ENCODE results near the gene C7orf33. TPM values are rescaled to one million over a fixed set of nuclear protein-coding genes. Genes with fewer than 3 reads are reported as not detected.
"Not testable (repeated sequence)": the region's sequence is repeated elsewhere in the genome, so short reads cannot be mapped to it uniquely, and the experiment has no call there.

Gene C7orf33
- total RNA-seq, 2 donors from 2014 or later, result not detected

GRCh38 chr7:148547951-148548350 is 42.6 kb upstream of the C7orf33 start:
- Histone ChIP-seq H3K27me3 (no peaks in the 10 kb centered on the region), H3K4me1 (no peaks in the 10 kb centered on the region), H3K27ac (no peak overlapping the region), H3K36me3 (no peaks in the 10 kb centered on the region), H3K9me3 (peaks cover 0 to 12% of the 10 kb centered on the region in 2 donors), H3K4me3 (no peak overlapping the region)
- TF ChIP-seq, protein P1, sequence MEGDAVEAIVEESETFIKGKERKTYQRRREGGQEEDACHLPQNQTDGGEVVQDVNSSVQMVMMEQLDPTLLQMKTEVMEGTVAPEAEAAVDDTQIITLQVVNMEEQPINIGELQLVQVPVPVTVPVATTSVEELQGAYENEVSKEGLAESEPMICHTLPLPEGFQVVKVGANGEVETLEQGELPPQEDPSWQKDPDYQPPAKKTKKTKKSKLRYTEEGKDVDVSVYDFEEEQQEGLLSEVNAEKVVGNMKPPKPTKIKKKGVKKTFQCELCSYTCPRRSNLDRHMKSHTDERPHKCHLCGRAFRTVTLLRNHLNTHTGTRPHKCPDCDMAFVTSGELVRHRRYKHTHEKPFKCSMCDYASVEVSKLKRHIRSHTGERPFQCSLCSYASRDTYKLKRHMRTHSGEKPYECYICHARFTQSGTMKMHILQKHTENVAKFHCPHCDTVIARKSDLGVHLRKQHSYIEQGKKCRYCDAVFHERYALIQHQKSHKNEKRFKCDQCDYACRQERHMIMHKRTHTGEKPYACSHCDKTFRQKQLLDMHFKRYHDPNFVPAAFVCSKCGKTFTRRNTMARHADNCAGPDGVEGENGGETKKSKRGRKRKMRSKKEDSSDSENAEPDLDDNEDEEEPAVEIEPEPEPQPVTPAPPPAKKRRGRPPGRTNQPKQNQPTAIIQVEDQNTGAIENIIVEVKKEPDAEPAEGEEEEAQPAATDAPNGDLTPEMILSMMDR (IDR thresholded peaks at IDR 0.05), result no peak
- no peak for DNase-seq (ENCODE audit: low spot score)

DNA sequence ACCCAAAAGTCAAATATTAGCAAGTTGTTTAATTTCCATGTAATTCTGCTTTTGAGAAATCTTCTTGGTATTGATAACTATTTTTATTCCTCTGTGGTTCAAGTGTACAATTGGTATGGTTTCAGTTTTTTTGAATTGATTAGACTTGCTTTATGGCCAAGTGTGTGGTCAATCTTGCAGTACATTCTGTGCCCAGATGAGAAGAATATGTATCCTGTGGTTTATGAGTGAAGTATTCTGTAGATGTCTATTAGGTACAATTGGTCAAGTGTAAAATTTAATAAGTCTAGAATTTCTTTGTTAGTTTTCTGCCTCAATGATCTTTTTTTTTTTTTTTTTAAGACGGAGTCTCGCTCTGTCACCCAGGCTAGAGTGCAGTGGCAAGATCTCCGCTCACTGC is 36.6 kb upstream of the C7orf33 start:
- TF ChIP-seq, protein P1 (IDR thresholded peaks at IDR 0.05), result no peak

DNA sequence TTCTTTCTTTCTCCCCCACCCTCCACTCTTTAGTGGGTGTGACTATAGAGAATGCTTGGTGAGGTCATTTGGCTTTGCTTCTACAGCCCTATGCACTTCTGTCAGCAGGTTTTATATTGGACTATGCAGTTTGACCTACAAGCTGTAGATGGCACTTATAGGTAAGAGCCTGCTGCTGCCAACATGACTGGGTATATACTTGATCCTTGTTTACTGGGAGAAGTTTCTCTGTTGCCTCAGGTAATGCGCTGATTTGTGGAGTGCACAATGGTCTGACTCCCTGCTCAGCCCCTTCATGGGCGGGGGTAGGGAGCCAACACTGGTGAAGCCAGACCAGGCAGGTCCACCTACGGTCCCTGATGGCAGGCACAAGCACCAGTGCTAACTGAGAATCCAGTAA is 33.7 kb upstream of the C7orf33 start:
- H3K27ac ChIP-seq, result no peak overlapping the region
- no peaks in the 10 kb centered on the region for H3K36me3 ChIP-seq
- no peaks in the 10 kb centered on the region for H3K9me3 ChIP-seq
- no peaks in the 10 kb centered on the region for H3K4me1 ChIP-seq
- H3K4me3 ChIP-seq, result no peak overlapping the region
- no peak for DNase-seq (ENCODE audit: low spot score)
- TF ChIP-seq, protein P1 (IDR thresholded peaks at IDR 0.05), result no peak
- no peaks in the 10 kb centered on the region for H3K27me3 ChIP-seq

More for the DNA sequence above, 36.6 kb upstream of the C7orf33 start:
- Histone ChIP-seq H3K27me3 (no peaks in the 10 kb centered on the region), H3K4me1 (no peaks in the 10 kb centered on the region), H3K27ac (no peak overlapping the region), H3K4me3 (no peak overlapping the region), H3K9me3 (peaks cover 0 to 12% of the 10 kb centered on the region in 2 donors), H3K36me3 (no peaks in the 10 kb centered on the region)
- no peak for DNase-seq (ENCODE audit: low spot score)

DNA sequence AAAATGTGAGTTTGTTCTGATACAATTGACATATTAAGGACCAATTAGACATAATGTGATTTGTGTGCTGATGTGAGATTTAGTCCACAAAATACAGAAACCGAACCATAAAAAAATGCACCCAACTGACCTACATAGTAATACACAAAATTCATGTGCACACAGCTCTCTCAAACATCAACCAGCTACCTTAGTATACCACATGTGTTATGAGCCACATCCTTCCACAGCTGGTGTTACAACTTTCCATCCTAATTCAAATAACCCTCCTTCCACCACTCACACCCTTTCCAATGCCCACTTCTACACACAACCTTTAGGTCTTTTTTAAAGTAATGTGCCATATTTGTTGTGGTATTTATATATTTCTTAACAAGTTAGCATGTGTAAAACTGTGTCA is 31.7 kb upstream of the C7orf33 start:
- H3K9me3 ChIP-seq, result no peaks in the 10 kb centered on the region
- H3K27ac ChIP-seq, result no peak overlapping the region
- H3K36me3 ChIP-seq, result no peaks in the 10 kb centered on the region
- H3K4me1 ChIP-seq, result no peaks in the 10 kb centered on the region
- no peaks in the 10 kb centered on the region for H3K27me3 ChIP-seq
- no peak overlapping the region for H3K4me3 ChIP-seq
- TF ChIP-seq, protein P1 (IDR thresholded peaks at IDR 0.05), result no peak
- DNase-seq (ENCODE audit: low spot score), result no peak

DNA sequence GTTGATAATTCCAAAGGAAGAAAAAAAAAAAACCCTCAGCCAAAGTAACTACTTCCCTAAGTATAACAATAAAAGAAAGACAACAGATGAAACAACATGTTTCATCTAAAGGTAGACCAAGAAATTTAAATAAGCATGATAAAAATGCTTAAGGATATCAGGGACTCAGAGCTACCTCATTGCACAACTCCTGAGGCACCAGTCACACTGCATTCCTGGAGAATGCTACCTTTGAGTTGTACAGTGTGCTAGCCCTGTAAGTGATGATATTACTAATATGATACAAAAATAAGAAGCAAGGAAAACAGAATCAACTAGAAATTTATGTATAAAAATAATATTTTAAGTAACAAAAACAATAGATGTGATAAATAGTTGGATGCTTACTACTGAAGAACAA is 29.5 kb upstream of the C7orf33 start:
- Histone ChIP-seq H3K27me3 (no peaks in the 10 kb centered on the region), H3K27ac (no peak overlapping the region), H3K4me3 (no peak overlapping the region), H3K36me3 (no peaks in the 10 kb centered on the region), H3K9me3 (no peaks in the 10 kb centered on the region), H3K4me1 (no peaks in the 10 kb centered on the region)
- DNase-seq (ENCODE audit: low spot score), result no peak
- TF ChIP-seq, protein P1 (IDR thresholded peaks at IDR 0.05), result no peak

DNA sequence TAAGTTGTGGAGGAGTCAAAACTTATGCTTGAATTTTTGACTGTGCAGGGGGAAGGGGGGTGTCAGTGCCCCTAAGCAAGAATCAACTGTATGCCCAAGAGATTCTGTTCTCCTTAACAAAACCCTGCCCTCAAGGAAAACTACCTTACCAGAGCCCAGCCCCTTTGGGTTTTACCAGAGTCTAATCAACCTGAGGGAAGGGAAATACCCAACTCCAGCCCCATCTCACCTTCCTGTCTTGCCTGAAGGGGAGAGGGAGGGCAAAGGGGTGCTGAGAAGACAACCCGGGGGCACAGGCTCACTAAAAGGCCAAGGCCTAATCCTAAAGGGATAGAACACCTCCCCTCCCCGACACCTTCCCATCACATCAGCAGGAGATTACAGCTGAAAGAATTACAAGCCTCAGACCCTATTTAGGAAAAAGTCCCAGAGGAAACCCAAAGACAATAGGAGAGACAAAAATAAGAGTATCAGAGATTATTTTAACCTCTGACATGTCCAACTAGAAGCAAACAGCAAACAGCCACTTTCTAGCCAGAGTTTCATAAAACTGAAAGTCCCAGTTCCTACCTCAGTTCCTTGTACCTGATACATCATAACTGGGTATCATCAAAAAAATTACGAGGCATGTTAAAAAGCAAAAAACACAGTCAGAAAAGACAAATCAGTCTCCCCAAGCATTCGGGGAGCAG is 26.8 kb upstream of the C7orf33 start:
- Histone ChIP-seq H3K27me3 (no peaks in the 10 kb centered on the region), H3K4me1 (no peaks in the 10 kb centered on the region), H3K36me3 (no peaks in the 10 kb centered on the region), H3K27ac (no peak overlapping the region), H3K9me3 (no peaks in the 10 kb centered on the region), H3K4me3 (no peak overlapping the region)
- TF ChIP-seq, protein P1 (IDR thresholded peaks at IDR 0.05), result no peak
- no peak for DNase-seq (ENCODE audit: low spot score)

GRCh38 chr7:148564275-148564951 is 26.2 kb upstream of the C7orf33 start:
- peak overlapping the region in 1 of 2 donors; percentile 7 for H3K27ac ChIP-seq
- H3K27me3 ChIP-seq; H3K9me3 ChIP-seq; H3K4me3 ChIP-seq; DNase-seq (ENCODE audit: low spot score); H3K4me1 ChIP-seq; H3K36me3 ChIP-seq: not testable (repeated sequence)

Data from right atrium auricular region (tissue), 2 donors.